K562 (cell line): Measurements from ENCODE around the gene DBP. TPM values are rescaled to one million over a fixed set of nuclear protein-coding genes. Genes with fewer than 3 reads are reported as not detected.

Source experiments
- ATAC-seq: fragments of 200-7000 bp; cut with Tn5 transposase; 3 replicates; pipeline ENCODE4 v1.9.1; 2020; ENCODE audit warnings: moderate library complexity
- BruUV-seq: library from RNA; stranded (reverse); fragments of 400-500 nt; replicated peaks from 2 replicates; lab custom pipeline; 2021; lab: Mats Ljungman, UMichigan
- CTCF ChIA-PET: fragments of 300-600 bp; formaldehyde crosslinking; extraction: SDS; loops from one replicate; lab custom pipeline; 2021; ENCODE audit warnings: low intra/inter-chr PET ratio; lab: Yijun Ruan, JAX
- POLR2A ChIA-PET: fragments of 300-600, 350-650 bp; sonication (Branson Sonifier 250); formaldehyde crosslinking; extraction: SDS; loops from one replicate; lab custom pipeline; 2021; ENCODE audit warnings: antibody characterized with exemption, inconsistent platforms; lab: Yijun Ruan, JAX
- DNase-seq, 4 experiments: peaks; one replicate each; pipeline versions ENCODE4 v3.0.0 to v3.0.0-alpha.2; 2011 to 2018; ENCODE audit warnings: low spot score in 3 of 4, mixed read lengths in 3 of 4; ENCODE audit errors: extremely low read depth in 1 of 4
- FAIRE-seq: peaks from 2 replicates; lab custom pipeline; 2011; peaks lifted over from hg19 to GRCh38; lab: Jason Lieb, UNC
- H2AFZ ChIP-seq: 2 replicates; pipeline ENCODE4 v1.6.0; 2011; ENCODE audit warnings: low read depth, low read length, control low read depth, inconsistent platforms
- H3K27ac ChIP-seq: fragments of 200-600 bp; 3 replicates; pipeline ENCODE4 v1.8.0; 2011; ENCODE audit warnings: low read depth, mild to moderate bottlenecking, control low read depth, inconsistent platforms, low read length, moderate library complexity, mixed read lengths; ENCODE audit errors: extremely low read depth
- H3K27me3 ChIP-seq, 2 experiments: fragments of 300-600 bp in 1 of 2; 2 replicates in 1 of 2; 3 replicates in 1 of 2; pipeline versions ENCODE4 v1.6.0 to v1.8.0; 2011; ENCODE audit warnings: inconsistent platforms in 2 of 2, low read length in 2 of 2, mild to moderate bottlenecking in 1 of 2, mixed read lengths in 1 of 2, moderate library complexity in 1 of 2; ENCODE audit not compliant: control insufficient read depth in 2 of 2, insufficient read depth in 2 of 2
- H3K36me3 ChIP-seq: fragments of 300-600 bp; 3 replicates; pipeline ENCODE4 v1.8.0; 2011; ENCODE audit warnings: mild to moderate bottlenecking, low read length, inconsistent platforms; ENCODE audit not compliant: control insufficient read depth, insufficient read depth
- H3K4me1 ChIP-seq, 2 experiments: fragments of 200-600 bp in 1 of 2; replicated peaks in 1 of 2; 2 replicates in 1 of 2; 3 replicates in 1 of 2; pipeline versions ENCODE4 v1.5.1 to v1.8.0; 2011; ENCODE audit warnings: inconsistent platforms in 2 of 2, low read length in 2 of 2, mild to moderate bottlenecking in 1 of 2, mixed read lengths in 1 of 2, moderate library complexity in 1 of 2; ENCODE audit not compliant: control insufficient read depth in 2 of 2, insufficient read depth in 2 of 2
- H3K4me2 ChIP-seq: 2 replicates; pipeline ENCODE4 v1.6.1; 2011; ENCODE audit warnings: low read length, control low read depth, inconsistent platforms, mixed read lengths; ENCODE audit not compliant: insufficient read depth
- H3K4me3 ChIP-seq: fragments of 200-600 bp; sonication (generic), shearing (Covaris generic); 2 replicates; pipeline ENCODE4 v1.5.1; 2016; ENCODE audit warnings: control low read depth, inconsistent platforms
- H3K79me2 ChIP-seq: fragments of 200-600 bp; 3 replicates; pipeline ENCODE4 v1.8.0; 2011; ENCODE audit warnings: low read length, inconsistent platforms; ENCODE audit not compliant: control insufficient read depth, insufficient read depth
- H3K9ac ChIP-seq, 2 experiments: 2 replicates each; pipeline versions ENCODE4 v1.6.0 to v1.6.1; 2011; ENCODE audit warnings: low read depth in 2 of 2, low read length in 2 of 2, control low read depth in 1 of 2, inconsistent platforms in 1 of 2, mild to moderate bottlenecking in 1 of 2, mixed read lengths in 1 of 2; ENCODE audit not compliant: insufficient read depth in 1 of 2
- H3K9me1 ChIP-seq: one replicate; pipeline ENCODE4 v1.6.0; 2011; ENCODE audit warnings: inconsistent platforms, mild to moderate bottlenecking, low read length, moderate library complexity; ENCODE audit not compliant: control insufficient read depth, insufficient read depth
- H3K9me3 ChIP-seq: replicated peaks from 2 replicates; pipeline ENCODE4 v1.5.1; 2011; ENCODE audit warnings: low read depth, low read length, inconsistent platforms; ENCODE audit not compliant: control insufficient read depth, insufficient read depth
- H4K20me1 ChIP-seq: replicated peaks from 2 replicates; pipeline ENCODE4 v1.6.1; 2011; ENCODE audit warnings: low read length, inconsistent platforms, mixed read lengths; ENCODE audit not compliant: control insufficient read depth, insufficient read depth
- ARHGAP35 ChIP-seq: fragments of 450-650 bp; IDR thresholded peaks from 2 replicates; pipeline ENCODE4 v1.6.1; 2018; ENCODE audit not compliant: partially characterized antibody
- CEBPB ChIP-seq: fragments of 450-650 bp; IDR thresholded peaks from 2 replicates; pipeline ENCODE4 v1.6.1; 2016; ENCODE audit warnings: missing genetic modification characterization, missing compliant biosample characterization
- CEBPG ChIP-seq, 3 experiments: fragments of 200-800 bp in 1 of 3; sonication (Bioruptor generic) in 1 of 3; sonication (generic) in 1 of 3; formaldehyde crosslinking in 1 of 3; IDR thresholded peaks in 2 of 3; conservative IDR thresholded peaks in 1 of 3; 2 replicates each; pipeline versions ENCODE4 v1.6.1 to v1.8.0; 2016 to 2022; ENCODE audit warnings: missing compliant biosample characterization in 2 of 3, missing genetic modification characterization in 2 of 3, mild to moderate bottlenecking in 1 of 3, missing genetic modification reagents in 1 of 3
- E4F1 ChIP-seq: fragments of 250-450 bp; sonication (Bioruptor Pico); IDR thresholded peaks from 2 replicates; pipeline ENCODE4 v1.5.0; 2021; ENCODE audit warnings: mild to moderate bottlenecking, borderline replicate concordance
- HNRNPLL ChIP-seq: fragments of 200-400 bp; formaldehyde crosslinking; IDR thresholded peaks from 2 replicates; pipeline ENCODE4 v1.6.1; 2017; ENCODE audit warnings: low read length, low read depth, mild to moderate bottlenecking; ENCODE audit not compliant: poor library complexity, severe bottlenecking
- MTA2 ChIP-seq: fragments of 450-650 bp; IDR thresholded peaks from 2 replicates; pipeline ENCODE4 v1.6.1; 2016; ENCODE audit warnings: low read depth
- NBN ChIP-seq: fragments of 450-650 bp; IDR thresholded peaks from 2 replicates; pipeline ENCODE4 v1.6.1; 2016; ENCODE audit warnings: low read depth, mild to moderate bottlenecking
- NFIC ChIP-seq: fragments of 450-650 bp; IDR thresholded peaks from 2 replicates; pipeline ENCODE4 v1.6.1; 2017; ENCODE audit warnings: mild to moderate bottlenecking, inconsistent platforms
- RFX5 ChIP-seq: IDR thresholded peaks from 2 replicates; pipeline ENCODE4 v1.6.1; 2011; ENCODE audit warnings: low read depth, mild to moderate bottlenecking, improper control_type of control experiment, low read length
- SAP30 ChIP-seq: fragments of 200-600 bp; sonication (generic); IDR thresholded peaks from 2 replicates; pipeline ENCODE4 v1.6.1; 2012; ENCODE audit warnings: borderline replicate concordance, low read depth, mild to moderate bottlenecking, moderate library complexity, low read length, control low read depth, inconsistent platforms; ENCODE audit not compliant: insufficient read depth, poor library complexity, severe bottlenecking
- SREBF2 ChIP-seq: sonication (generic); formaldehyde crosslinking; IDR thresholded peaks from 2 replicates; pipeline ENCODE4 v1.4.0; 2020; ENCODE audit warnings: mild to moderate bottlenecking, missing genetic modification reagents
- ZNF124 ChIP-seq: sonication (generic); formaldehyde crosslinking; IDR thresholded peaks from 2 replicates; pipeline ENCODE4 v1.8.1; 2022; ENCODE audit warnings: missing genetic modification reagents
- ZNF232 ChIP-seq: sonication (generic); formaldehyde crosslinking; IDR thresholded peaks from 2 replicates; pipeline ENCODE4 v1.8.0; 2022; ENCODE audit warnings: mild to moderate bottlenecking, missing genetic modification reagents
- WGBS: fragments of 100-300 bp; shearing (Covaris generic); methylation state at CpG from one replicate; pipeline ENCODE4 v1.1.6; 2016; ENCODE audit warnings: low coverage, mixed read lengths; ENCODE audit not compliant: insufficient coverage; ENCODE audit errors: missing lambda C conversion rate; 5-methylcytosine and 5-hydroxymethylcytosine counted together
- in situ Hi-C: fragments of 300-500 bp; cut with MboI; formaldehyde crosslinking; loops from 4 replicates; pipeline ENCODE4 v1.15.0; 2018; ENCODE audit warnings: inconsistent platforms, mixed read lengths
- intact Hi-C: fragments of 100-400 bp; cut with micrococcal nuclease; formaldehyde crosslinking; loops from 2 replicates; pipeline ENCODE4 v1.14.2; 2022
- polyA plus RNA-seq, 8 experiments: library from polyadenylated mRNA; depleted of rRNA in 4 of 8; stranded (reverse) in 5 of 8; unstranded in 3 of 8; fragments of >200 nt; fragmentation: Nextera tagmentation in 2 of 8; fragmentation: Illumina TruSeq in 1 of 8; extraction: Ambion mirVana in 2 of 8; extraction: Trizol in 1 of 8; gene quantifications; 2 replicates each; pipeline versions ENCODE4 v1.2.1 to v1.2.3, GENCODE V29; 2011 to 2014; ENCODE audit warnings: inconsistent platforms in 1 of 8, missing spikeins in 1 of 8
- total RNA-seq, 7 experiments: library from RNA; depleted of rRNA in 6 of 7; stranded (reverse); fragments of >200 nt in 6 of 7; fragmentation: Illumina TruSeq in 2 of 7; extraction: Trizol in 2 of 7; gene quantifications; 2 replicates each; pipeline versions ENCODE4 v1.2.1 to v1.2.3, GENCODE V29; 2011 to 2021; ENCODE audit warnings: low replicate concordance in 1 of 7
- TF ChIP-seq, protein P1 (sequence below): fragments of 450-650 bp; IDR thresholded peaks from 2 replicates; pipeline ENCODE4 v1.6.1; 2016
- TF ChIP-seq, protein P2 (sequence below), 2 experiments: fragments of 450-650 bp in 1 of 2; sonication (generic) in 1 of 2; formaldehyde crosslinking in 1 of 2; IDR thresholded peaks in 1 of 2; conservative IDR thresholded peaks in 1 of 2; 2 replicates each; pipeline versions ENCODE4 v1.6.1 to v1.8.1; 2016 to 2023; ENCODE audit warnings: mild to moderate bottlenecking in 2 of 2, moderate library complexity in 2 of 2, inconsistent platforms in 1 of 2, missing genetic modification reagents in 1 of 2

The DBP gene
- total and polyA plus RNA-seq, 9 of the 15 experiments (the other 6 are each of a cell fraction or from before 2014, with no cell fraction given) = 0.25 to 5.5 (median 1.8) TPM

DNA sequence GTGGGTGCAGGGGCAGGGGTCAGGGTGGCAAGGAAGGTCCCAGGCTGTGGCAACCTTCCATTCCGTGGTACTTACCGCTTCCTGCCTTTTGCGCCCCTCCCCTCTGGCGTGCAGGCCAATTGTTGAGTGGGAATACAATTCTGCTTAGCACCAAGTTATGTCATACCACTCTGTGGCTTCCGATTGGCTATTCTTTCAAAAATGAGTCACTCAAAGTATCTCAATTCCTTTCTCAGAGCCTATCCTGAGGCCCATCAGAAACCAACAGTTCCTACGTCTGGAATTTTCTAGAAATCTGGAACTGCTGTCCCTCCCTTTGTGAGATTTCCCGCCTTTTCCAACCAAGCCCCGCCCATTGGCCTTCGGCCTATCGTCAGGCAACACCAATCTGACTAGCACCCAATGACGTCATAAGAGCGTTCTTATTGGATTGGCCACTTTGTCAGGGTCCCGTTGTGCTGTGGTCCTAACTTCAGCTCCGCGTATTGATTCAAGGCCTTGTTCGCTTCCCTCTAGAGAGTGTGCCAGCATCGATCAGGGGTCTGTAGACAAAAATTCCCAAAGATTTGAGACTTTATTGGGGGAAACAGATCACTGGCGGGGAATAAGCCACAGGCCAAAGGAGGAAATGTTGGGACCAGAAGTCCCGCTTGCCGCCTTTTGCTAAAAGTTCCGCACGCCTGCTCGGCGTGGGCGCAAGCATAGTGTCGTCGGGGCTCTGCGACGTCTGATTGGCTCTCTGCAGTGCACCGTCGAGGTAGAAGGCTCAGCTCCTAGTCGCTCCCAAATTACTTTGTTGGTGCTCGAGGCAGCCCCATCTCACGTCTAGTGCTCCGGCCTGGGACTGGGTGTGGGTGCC, 23.9 kb upstream of the DBP start (continued):
- TF ChIP-seq ZNF232 (CRISPR knock-in tag) (no peak), MTA2 (no peak), E4F1 (CRISPR knock-in tag) (no peak), NBN (peak; percentile 98), HNRNPLL (no peak)

DNA sequence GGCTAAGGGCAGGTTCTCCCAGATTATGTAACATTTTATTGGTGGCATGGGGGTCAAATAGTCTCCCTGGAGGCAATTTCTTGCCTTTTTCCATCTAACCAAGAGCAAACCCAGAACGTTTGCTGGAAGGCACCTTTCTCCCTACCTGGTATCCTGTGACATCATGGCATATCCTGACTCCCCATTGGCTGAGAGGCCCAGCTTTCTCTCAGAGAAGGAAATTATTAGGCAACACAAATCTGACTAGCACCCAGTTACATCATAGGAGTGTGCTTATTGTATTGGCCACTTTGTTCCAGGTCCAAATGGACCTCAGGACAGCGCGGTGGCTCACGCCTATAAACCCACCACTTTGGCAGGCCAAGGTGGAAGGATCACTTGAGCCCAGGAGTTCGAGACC, 22.6 kb upstream of the DBP start:
- Histone ChIP-seq H3K9me1 (no peaks in the 10 kb centered on the region), H3K9me3 (no peaks in the 10 kb centered on the region), H3K36me3 (no peaks in the 10 kb centered on the region), H3K27me3 (no peaks in the 10 kb centered on the region), H3K79me2 (no peaks in the 10 kb centered on the region), H4K20me1 (no peaks in the 10 kb centered on the region), H3K4me1 (peaks cover 13 to 22% of the 10 kb centered on the region in 2 experiments), H3K9ac (peak overlapping the region in 1 of 2 experiments; percentile 58; a peak in 1 of 4 replicates), H3K4me3 (no peak overlapping the region), H2AFZ (0 out of 2 replicates have a peak overlapping the region, but pooled peaks have one; percentile 11), H3K27ac (no peak overlapping the region), H3K4me2 (no peak overlapping the region)
- in situ Hi-C loops = no loop called here
- ATAC-seq (no peak), DNase-seq (peak in 2 of 4 experiments; percentile 61 to 63), FAIRE-seq (no peak)
- ChIA-PET POLR2A (no interaction called here), CTCF (no interaction called here)
- intact Hi-C loops = no loop called here
- 79% methylated on average over 5 of the region's 5 CpGs for WGBS
- no TSS peak for BruUV-seq
- TF ChIP-seq SREBF2 (CRISPR knock-in tag) (no peak), NFIC (no peak), RFX5 (peak; percentile 87), SAP30 (no peak), ZNF124 (CRISPR knock-in tag) (no peak), CEBPG (CRISPR knock-in tag; IDR thresholded peaks at IDR 0.05) (peak; percentile 21; the same call in 1 of the 2 replicates), CEBPG (tag; conservative IDR thresholded peaks at IDR 0.05 in 1 of 2, IDR thresholded peaks at IDR 0.05 in 1 of 2) (peak in 1 of 2 experiments; percentile 73; a peak in 2 of 4 replicates), CEBPB (tag) (peak; percentile 72), ARHGAP35 (no peak)
- TF ChIP-seq, protein P1, sequence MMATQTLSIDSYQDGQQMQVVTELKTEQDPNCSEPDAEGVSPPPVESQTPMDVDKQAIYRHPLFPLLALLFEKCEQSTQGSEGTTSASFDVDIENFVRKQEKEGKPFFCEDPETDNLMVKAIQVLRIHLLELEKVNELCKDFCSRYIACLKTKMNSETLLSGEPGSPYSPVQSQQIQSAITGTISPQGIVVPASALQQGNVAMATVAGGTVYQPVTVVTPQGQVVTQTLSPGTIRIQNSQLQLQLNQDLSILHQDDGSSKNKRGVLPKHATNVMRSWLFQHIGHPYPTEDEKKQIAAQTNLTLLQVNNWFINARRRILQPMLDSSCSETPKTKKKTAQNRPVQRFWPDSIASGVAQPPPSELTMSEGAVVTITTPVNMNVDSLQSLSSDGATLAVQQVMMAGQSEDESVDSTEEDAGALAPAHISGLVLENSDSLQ = no peak
- TF ChIP-seq, protein P2, sequence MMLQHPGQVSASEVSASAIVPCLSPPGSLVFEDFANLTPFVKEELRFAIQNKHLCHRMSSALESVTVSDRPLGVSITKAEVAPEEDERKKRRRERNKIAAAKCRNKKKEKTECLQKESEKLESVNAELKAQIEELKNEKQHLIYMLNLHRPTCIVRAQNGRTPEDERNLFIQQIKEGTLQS (IDR thresholded peaks at IDR 0.05) = 0 out of 2 replicates have a peak, but pooled peaks have one; percentile 7
- TF ChIP-seq, protein P2 (CRISPR knock-in tag; conservative IDR thresholded peaks at IDR 0.05) = no peak
